ENCODE measurements around the gene SLC22A15.
"Not testable (repeated sequence)": the region's sequence is repeated elsewhere in the genome, so short reads cannot be mapped to it uniquely, and the experiment has no call there.

Gene SLC22A15

DNA sequence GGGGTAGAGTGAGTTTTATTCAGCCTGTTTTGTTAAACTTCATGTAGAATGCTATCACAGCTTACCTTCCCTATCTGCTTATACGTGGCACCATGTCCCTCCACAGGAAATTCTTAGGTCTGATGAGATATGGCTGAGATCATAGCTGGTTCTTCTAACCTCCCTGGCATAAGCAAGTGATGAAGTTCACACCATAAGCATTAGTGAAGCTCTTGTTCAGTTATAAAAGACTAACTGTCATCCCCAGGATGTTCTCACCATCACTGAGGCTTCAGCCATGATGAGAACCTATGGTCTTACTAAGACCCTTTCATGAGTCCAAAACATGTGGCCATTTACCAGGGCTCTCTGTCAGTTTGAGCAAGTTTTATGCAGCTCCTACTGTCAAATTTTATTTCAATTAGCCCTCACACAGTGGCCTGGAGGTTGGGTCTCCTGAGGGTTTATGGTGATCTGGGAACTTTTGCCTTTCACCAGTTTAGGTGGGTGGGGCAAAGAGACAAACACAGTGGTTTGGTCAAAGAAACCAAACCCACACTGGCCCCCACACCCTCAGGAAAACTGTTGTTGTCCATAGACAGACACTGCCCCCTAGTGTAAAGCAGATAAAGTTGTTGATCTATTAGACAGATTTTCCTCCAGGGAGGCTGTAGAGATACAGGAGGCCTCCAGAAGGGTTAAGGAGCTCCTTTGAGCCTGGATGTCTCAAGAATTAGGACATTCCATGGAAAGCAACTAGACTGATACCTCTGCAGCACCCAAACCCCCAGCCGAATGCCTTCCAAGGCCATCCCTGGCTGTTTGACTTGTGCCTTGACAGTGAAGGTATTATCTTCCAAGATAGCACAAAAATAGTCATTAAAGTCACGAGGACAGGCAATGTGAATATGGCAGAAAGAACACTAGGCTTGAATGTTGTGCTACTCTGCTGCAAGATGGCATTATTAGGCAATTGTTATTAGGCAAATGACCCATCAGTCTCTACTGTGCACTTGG, 5.0 kb downstream of the SLC22A15 start:
- peak; percentile 54 for DNase-seq (ENCODE audit: low spot score)

DNA sequence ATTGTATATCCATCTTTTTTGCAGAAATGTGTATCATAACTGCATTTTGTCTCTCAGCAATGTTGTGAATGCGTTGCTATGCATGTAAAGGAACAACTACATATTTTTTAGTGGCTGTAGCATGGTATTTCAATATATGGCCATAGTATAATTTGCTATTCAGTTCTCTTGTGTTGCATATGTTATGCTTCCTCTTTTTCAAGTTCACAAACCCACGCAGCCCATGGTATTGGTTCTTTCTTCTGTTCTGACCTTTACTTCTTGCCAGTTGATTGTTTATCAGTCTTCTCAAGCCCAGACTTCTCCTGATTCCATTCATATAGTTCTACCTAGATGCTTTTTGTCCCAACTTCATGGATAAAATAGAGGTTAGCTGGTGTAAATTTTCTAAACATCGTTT, 6.1 kb downstream of the SLC22A15 start:
- DNase-seq (ENCODE audit: low spot score), result no peak

DNA sequence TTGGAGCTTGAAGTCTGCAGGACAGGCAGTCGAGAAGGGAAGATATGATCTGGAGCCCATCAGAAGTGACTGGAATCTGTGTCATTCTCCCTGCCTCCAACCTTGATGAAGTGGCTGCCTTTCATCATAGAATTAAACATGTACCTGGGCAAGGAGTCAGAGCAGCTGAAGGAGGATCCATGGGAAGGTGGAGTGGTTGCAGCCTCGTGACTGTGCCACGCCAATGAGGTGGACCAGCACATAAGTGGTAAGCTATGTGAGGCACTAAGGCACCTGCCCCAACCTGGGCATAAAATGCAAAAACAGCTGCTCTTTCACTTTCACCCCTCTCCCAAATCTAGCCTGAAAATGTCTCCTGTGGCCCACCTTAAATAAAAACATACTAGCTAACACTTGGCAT, 7.3 kb downstream of the SLC22A15 start:
- no peak for DNase-seq (ENCODE audit: low spot score)

DNA sequence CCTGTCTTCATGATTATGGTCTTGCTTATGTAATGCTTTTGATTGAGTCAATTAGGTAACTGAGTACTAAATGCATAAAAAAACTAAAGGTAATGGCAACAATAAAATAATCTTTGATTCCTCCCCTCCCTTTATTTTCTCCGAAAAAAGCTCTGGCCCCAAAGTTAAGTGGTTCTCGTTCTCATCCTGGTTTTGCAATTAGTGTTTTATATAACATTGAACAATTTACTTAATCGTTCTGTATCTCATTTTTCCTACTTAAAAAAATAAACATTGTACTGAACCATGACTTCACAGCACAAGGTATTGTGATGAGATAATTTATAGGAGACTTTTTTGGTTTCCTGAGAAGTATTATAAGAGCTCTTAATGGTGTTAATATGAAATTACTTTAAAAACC, 11.3 kb downstream of the SLC22A15 start:
- DNase-seq (ENCODE audit: low spot score), result no peak

DNA sequence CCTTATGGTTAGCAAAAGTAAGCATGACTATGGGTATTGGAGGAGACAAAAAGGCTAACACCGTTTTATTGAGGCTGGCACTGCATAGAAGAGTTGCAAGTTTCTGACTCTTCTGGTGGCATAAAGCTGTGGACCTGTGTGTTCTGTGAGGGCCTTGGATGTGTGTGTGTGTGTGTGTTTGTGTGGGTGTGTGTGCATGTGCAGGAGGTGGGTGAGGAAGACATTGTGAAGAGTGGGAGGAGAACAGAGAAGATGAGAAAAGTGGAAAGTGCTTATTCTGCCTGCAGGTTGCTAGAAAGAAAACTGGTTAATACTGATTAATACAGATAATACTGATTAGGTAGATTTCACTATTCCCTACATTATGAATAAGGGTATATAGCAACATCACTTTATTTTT, 12.6 kb downstream of the SLC22A15 start:
- no peak for DNase-seq (ENCODE audit: low spot score)

DNA sequence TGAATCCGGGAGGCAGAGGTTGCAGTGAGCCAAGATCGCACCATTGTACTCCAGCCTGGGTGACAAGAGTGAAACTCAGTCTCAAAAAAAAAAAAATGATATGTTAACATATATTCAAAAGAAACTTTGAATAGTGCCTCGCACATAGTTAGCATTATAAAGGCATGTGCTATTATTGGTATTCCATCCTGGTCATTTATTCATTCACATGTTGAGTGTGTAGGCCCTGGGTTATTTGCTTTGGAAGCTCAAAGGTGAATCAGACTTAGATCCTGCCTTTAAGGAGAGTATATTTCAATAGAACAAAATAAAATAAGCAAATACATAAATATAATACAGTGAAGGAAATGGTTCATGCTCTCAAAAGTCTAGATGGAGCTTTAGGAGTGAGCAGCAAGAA, 13.4 kb downstream of the SLC22A15 start:
- DNase-seq (ENCODE audit: low spot score), result no peak

DNA sequence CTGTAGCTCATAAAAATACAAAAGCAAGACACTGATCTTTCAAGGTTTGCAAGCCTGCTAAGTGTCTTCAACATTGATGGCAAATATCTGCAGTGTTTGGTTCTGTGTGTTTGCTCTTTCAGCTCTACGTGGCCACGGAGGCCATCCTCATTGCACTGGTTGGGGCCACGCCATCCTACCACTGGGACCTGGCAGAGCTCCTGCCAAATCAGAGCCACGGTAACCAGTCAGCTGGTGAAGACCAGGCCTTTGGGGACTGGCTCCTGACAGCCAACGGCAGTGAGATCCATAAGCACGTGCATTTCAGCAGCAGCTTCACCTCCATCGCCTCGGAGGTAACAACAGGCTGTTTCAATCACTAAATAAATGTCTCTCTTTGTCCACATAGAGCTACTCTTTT, 15.6 kb downstream of the SLC22A15 start:
- DNase-seq (ENCODE audit: low spot score), result no peak

DNA sequence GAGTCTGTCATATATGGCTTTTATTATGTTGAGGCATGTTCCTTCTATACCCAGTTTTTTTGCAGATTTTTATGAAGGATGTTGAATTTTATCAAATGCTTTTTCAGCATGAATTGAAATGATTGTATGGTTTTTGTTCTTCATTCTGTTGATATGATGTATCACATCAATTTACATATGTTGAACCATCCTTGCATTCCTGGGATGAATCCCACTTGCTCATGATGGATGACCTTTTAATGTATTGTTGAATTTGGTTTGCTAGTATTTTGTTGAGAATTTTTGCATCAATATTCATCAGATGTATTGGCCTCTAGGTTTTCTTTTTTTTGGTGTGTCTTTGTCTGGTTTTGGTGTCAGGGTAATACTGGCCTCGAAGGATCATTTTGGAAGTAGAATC, 21.6 kb downstream of the SLC22A15 start:
- not testable (repeated sequence) for DNase-seq (ENCODE audit: low spot score)

DNA sequence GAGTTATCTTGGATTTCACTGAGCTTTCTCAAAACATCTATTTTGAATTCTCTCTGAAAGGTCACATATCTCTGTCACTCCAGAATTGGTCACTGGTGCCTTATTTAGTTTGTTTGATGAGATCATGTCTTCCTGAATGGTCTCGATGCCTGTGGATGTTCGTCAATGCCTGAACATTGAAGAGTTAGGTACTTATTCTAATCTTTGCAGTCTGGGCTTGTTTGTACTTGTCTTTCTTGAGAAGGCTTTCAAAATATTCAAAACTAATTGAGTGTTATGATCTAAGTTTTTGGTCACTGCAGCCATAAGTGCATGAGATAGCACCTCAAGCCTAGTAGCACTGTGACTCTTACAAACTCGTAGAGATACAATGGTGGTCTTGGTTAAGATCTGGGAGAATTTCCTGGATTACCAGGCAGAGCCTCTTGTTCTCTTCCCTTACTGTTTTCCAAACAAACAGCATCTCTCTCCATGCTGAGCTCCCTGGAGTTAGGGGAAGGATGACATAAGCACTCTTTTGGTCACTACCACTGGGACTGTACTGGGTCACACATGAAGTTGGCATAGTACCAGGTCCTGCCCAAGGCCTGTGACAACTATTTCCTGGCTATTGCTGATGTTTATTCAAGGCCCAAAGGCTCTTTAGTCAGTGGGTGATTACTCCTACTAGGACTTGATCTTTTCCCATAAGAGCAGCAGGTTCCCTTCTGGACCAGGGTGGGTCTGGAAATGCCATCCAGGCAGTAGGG, 25.6 kb downstream of the SLC22A15 start:
- DNase-seq (ENCODE audit: low spot score), result no peak

DNA sequence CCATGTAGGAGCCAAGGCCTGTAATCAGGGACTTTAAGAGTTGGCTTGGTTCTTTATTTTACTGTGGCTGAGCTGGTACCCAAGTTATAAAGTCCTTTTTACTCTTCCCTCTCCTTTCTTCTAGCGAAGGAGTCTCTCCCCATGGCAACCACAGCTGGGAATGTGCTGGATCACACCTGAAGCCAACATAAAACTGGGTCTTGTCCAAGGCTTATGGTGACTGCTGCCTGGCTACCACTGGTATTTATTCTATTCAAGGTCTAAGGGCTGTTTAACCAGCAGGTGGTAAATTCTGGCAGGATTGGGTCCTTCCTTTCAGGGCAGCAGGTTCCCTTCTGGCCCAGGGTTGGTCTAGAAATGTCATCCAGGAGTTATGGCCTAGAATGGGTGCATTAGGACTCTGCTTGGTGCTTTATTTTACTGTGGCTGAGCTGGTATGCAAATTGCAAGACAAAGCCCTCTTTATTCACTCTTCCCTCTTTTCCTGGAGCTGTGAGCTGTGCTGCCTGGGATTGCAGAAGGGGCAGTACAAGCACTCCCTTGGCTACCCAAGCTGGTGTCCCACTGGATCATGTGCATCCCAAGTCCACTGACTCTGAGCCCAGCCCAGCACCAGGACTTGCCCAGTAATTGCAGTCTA, 26.6 kb downstream of the SLC22A15 start:
- DNase-seq (ENCODE audit: low spot score), result no peak

DNA sequence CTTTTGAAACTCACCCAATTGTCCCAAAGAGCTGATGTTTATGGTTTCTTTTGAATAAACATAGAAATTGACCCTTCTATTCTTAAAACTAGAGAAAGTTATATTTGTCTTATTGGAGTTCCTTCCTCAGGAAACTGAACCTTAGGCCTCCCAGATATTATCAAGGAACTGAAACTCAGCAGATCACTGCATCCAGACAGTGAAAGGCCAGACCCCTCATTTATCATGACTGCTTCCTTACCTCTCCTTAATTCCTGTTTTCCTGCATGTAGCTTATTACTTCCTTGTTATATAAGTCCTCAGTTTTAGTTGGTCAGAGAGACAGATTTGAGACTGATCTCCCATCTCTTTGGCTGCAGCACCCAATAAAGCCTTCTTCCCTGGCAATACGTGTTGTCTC, 27.5 kb downstream of the SLC22A15 start:
- no peak for DNase-seq (ENCODE audit: low spot score)

DNA sequence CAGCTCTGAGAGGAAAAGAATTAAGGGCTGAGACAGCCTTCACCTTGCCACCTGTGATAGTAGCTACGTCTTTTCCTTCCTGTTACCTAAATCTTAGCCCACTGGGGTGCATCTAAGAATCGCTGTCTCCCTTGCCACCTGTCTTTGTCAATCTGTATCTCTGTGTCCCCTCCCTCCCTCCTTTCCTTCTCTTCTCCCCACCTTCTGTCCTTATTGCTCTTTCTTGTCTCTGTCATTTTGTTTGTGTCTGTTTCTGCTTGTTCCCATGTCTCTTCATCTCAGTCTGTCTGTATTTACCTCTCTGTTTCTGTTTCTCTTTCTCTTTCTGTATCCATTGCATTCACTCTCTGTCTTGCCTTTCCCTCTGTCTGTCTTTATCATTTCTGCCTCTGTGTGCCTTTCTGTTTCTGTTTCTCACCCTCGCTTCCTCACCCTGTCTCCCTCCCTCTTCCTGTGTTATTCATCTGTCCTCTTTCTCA, 30.2 kb downstream of the SLC22A15 start:
- DNase-seq (ENCODE audit: low spot score), result no peak

DNA sequence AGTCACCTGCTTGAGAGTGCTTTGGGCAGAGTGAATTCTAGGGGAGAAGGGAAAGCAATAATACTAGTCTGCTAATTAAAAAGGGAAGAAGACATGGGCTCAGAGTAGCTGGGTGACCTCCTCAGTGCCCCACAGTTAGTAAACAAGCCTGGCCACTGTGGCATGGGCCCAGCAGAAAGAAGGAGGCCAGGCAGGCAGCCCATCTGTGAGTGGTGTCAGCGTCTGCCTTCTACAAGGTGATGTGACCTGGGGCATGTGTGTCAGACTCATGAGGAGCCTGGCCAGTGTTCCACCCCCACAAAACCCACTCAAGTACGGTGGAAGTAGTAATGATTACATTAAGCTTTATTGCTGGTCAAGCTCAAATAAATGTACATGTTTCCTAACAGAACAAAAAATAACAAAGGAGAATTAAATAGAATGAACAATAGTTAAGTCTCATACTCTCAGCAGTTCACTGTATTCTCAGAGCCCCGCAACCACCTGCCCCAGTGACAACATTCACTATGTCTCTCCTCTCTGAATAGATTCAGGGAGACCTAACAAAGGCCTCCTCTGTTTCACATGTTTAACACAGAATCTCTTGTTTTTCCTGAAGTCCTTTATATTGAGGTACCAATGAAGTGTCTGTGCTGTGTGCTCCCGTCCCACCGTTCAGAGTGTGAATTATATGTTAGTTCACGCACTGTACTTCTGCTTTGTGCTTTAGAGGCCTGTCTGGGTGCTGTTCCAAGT, 32.5 kb downstream of the SLC22A15 start:
- no peak for DNase-seq (ENCODE audit: low spot score)

DNA sequence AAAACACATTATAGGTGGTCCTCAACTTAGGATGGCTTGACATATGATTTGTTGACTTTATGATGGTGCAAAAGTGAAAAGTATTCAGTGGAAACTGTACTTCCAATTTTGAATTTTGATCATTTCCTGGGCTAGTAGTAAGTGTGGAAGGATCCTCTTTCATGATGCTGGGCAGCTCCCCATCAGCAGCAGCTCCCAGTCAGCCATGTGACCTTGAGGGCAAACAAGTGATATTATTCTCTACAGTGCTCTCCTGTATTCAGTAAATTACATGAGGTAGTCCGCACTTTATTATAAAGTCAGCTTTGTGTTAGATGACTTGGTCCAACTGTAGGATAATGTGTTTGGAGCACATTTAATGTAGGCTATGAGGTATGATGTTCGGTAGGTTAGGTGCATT, 36.4 kb downstream of the SLC22A15 start:
- DNase-seq (ENCODE audit: low spot score), result no peak

DNA sequence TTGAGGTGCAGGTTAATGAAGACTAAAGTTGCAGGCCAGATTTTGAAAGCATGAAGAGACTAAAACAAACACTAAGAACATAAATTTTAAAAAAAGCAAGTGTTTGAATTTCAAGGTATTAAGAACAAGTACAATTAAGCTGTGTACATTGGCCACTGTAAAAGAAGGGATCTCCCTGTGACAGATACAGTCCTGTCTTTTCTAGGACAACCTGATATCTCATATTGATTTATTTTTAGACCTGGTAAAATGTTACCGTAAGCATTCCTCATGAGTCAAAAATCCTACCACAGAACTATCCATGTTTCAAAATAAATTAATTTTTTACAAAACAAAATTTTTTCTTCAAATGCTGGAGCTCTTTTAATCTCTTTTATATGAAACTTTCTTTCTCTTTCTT, 39.4 kb downstream of the SLC22A15 start:
- no peak for DNase-seq (ENCODE audit: low spot score)

DNA sequence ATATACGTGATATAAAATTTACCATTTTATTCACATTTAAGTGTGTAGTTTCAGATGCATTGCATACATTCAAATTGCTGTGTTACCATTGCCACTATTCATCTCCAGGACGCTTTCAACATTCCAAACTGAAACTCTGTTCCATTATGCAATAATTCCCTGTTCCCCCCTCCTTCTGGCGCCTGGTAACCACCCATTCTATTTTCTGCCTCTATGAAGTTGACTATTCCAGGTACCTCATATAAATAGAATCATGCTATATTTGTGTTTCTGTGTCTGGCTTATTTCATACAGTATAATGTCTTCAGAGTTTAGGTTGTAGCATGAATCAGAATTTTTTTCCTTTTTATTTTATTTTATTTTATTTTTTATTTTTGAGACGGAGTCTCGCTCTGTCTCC, 41.7 kb downstream of the SLC22A15 start:
- no peak for DNase-seq (ENCODE audit: low spot score)

DNA sequence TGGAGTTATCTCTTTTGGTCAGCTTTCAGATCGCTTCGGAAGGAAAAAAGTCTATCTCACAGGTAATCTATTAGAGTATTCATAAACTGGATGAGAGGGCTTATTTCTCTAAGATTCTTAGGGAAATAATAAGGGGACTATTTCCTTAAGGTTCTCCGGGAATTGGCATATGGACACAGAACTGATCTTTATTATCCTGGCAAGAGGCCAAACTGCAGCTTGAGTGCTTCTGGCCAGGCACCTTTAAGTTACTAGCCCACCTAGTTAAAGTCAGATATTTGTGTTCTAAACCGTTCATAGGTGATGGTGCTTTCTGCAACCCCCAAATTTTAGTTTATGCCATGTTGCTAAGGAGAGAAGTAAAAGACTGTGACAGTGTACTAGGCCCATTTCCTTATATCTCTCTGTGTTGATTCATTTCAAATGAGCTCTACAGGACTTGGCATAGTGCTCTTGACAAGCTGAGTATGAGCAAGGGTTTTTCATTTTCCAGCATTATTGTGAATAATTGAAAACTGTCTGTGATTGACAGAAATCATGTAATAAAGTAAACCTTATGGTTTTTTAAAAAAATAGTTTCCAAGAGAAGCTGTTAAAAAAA, 43.4 kb downstream of the SLC22A15 start:
- DNase-seq (ENCODE audit: low spot score), result no peak

DNA sequence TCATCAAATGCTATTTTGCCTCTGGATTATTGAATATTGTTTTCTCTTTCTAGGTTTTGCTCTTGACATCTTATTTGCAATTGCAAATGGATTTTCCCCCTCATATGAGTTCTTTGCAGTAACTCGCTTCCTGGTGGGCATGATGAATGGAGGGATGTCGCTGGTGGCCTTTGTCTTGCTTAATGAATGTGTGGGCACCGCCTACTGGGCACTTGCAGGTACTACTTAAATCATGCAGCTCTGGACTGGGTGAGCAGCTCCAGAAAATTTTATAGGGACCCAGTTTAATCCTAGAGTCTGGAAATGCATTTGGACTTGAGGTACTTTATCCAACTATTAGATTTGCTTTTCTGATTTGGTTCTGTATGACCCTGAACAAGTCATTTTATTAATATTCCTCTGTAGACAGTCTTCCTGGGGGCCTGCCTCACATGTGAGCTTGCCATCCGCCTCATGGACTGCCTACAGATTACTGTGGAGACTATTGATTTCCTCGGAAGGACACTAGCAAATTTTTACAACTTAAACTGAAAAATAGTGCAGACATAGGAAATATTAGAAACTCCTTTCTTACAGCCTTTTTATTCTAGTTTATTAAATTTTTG, 44.5 kb downstream of the SLC22A15 start:
- peak; percentile 36 for DNase-seq (ENCODE audit: low spot score)

DNA sequence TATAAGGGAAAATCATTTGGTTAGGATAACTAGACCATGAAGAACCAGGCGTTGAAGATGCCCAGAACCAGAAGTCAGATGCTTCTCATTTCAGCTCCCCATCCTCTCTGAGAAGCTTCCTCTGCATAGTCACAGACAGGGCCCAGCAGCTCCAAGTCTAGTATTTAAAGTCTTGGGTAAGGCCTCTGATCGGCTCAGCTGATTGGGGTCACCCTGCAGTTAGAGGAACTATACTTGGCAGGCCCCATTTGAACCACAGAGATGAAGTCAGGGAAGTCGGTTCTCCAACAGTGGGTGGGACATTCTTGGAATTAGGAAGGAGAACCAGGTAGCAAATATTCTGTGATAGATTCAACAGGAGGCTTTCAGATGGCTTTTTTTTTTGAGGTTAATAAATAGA, 48.3 kb downstream of the SLC22A15 start:
- no peak for DNase-seq (ENCODE audit: low spot score)

DNA sequence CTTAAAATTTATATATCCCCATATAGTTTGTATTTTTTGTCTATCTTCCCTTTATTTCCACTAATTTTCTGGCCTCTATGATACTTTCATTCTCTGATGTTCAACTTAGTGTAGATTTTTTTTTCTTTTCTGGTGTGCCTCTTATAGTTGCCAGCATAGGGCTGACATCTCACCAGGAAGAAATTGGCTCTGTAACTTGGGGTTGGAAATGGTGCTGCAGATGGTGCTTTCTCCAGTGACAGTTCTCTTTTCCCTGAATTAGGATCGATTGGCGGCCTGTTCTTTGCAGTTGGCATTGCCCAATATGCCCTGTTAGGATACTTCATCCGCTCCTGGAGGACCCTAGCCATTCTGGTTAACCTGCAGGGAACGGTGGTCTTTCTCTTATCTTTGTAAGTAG, 50.3 kb downstream of the SLC22A15 start:
- DNase-seq (ENCODE audit: low spot score), result no peak

DNA sequence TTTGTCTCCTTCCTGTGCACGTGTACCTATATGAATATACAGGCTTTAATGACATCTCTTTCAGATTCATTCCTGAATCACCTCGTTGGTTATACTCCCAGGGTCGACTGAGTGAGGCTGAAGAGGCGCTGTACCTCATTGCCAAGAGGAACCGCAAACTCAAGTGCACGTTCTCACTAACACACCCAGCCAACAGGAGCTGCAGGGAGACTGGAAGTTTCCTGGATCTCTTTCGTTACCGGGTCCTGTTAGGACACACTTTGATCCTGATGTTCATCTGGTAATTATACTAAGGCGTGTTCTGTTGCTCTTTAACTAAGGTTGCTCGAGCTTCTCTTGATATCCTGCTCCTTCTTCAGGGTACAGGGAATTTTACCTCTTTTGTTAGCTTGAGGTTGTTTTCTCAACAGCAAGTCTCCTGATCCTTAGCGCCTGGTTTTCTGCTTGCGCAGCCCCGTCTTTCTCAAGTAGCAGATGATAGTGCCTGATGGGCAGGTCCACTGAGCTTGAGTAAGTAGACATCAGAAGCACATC, 55.1 kb downstream of the SLC22A15 start:
- no peak for DNase-seq (ENCODE audit: low spot score)

Measured in hepatic stellate cell (primary cell).